IPS DF 6.9 (cell line): Measurements from ENCODE around the gene ARPC1B.
"Not testable (repeated sequence)": the region's sequence is repeated elsewhere in the genome, so short reads cannot be mapped to it uniquely, and the experiment has no call there.

Experiments
- DNase-seq: peaks from one replicate; pipeline ENCODE4 v3.0.0-alpha.2; 2013; ENCODE audit warnings: low read depth, low spot score
- H3K27ac ChIP-seq: one replicate; pipeline ENCODE4 v1.5.1; 2013; ENCODE audit warnings: low read length, control low read depth
- H3K27me3 ChIP-seq: 2 replicates; pipeline ENCODE4 v1.6.1; 2013; ENCODE audit warnings: mild to moderate bottlenecking, low read length; ENCODE audit not compliant: control insufficient read depth, insufficient read depth
- H3K36me3 ChIP-seq: 2 replicates; pipeline ENCODE4 v1.6.1; 2013; ENCODE audit warnings: low read length; ENCODE audit not compliant: control insufficient read depth, insufficient read depth
- H3K4me1 ChIP-seq: 2 replicates; pipeline ENCODE4 v1.6.1; 2013; ENCODE audit warnings: low read length; ENCODE audit not compliant: control insufficient read depth, insufficient read depth
- H3K4me3 ChIP-seq: 2 replicates; pipeline ENCODE4 v1.5.1; 2013; ENCODE audit warnings: mild to moderate bottlenecking, low read length
- H3K9me3 ChIP-seq: 2 replicates; pipeline ENCODE4 v1.6.1; 2013; ENCODE audit warnings: low read length, inconsistent platforms; ENCODE audit not compliant: control insufficient read depth, insufficient read depth
- WGBS: extraction: QIAGEN DNeasy Blood & Tissue Kit; methylation state at CpG from one replicate; pipeline ENCODE4 v1.1.7; 2013; ENCODE audit warnings: mixed read lengths, missing lambda C conversion rate; ENCODE audit not compliant: insufficient read length, insufficient coverage; 5-methylcytosine and 5-hydroxymethylcytosine counted together

The ARPC1B gene

DNA sequence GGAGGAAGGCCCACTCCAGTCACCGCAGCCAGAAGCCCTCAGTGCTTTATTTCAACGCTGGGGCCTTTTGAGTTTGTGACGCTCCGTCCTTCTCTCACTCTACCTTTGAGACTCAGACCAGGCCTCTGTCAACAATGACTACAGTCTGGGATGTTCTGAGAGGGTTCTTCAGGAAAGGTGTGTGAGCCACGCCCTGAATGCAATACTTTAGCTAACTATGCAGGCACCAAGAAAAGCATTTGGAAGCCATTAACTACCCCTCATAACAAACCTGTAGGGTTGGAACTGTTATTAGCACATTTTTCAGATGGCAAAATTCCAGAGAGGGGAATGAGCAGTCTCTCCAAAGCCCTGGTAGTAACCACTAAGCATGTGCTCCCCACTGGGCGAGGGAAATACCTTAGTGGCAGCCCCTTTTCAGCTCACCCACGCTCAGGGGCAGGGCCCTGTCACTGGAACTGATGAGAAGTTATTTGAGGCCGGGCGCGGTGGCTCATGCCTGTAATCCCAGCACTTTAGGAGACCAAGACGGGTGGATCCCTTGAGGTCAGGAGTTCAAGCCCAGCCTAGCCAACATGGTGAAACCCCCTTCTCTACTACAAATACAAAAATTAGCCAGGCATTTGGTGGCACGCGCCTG lies 5.7 kb upstream of the ARPC1B start:
- H3K4me3 ChIP-seq: no peak overlapping the region
- no peaks in the 10 kb centered on the region for H3K9me3 ChIP-seq
- DNase-seq: no peak
- H3K4me1 ChIP-seq: peaks cover 3% of the 10 kb centered on the region
- H3K27me3 ChIP-seq: no peaks in the 10 kb centered on the region
- no CpG with 5 or more reads among the region's 13 CpGs for WGBS
- H3K36me3 ChIP-seq: no peaks in the 10 kb centered on the region
- no peak overlapping the region for H3K27ac ChIP-seq

GRCh38 chr7:99369767-99370391 lies 4.7 kb upstream of the ARPC1B start:
- Histone ChIP-seq H3K36me3 (no peaks in the 10 kb centered on the region), H3K27ac (no peak overlapping the region), H3K9me3 (no peaks in the 10 kb centered on the region), H3K4me3 (no peak overlapping the region), H3K4me1 (peaks cover 3% of the 10 kb centered on the region), H3K27me3 (no peaks in the 10 kb centered on the region)
- no peak for DNase-seq
- no CpG with 5 or more reads among the region's 9 CpGs for WGBS

- no peak overlapping the region for H3K27ac ChIP-seq
Observed at GRCh38 chr7:99371376-99371920, 3.1 kb upstream of the ARPC1B start.

GRCh38 chr7:99372275-99373090 lies 2.0 kb upstream of the ARPC1B start:
- DNase-seq: no peak
- Histone ChIP-seq H3K4me1 (no peaks in the 10 kb centered on the region), H3K27ac (no peak overlapping the region), H3K36me3 (no peaks in the 10 kb centered on the region), H3K9me3 (no peaks in the 10 kb centered on the region), H3K4me3 (no peak overlapping the region), H3K27me3 (no peaks in the 10 kb centered on the region)
- no CpG with 5 or more reads among the region's 21 CpGs for WGBS

More at GRCh38 chr7:99371376-99371920, 3.1 kb upstream of the ARPC1B start:
- H3K4me3 ChIP-seq: no peak overlapping the region
- peaks cover 3% of the 10 kb centered on the region for H3K4me1 ChIP-seq
- no CpG with 5 or more reads among the region's 11 CpGs for WGBS
- H3K9me3 ChIP-seq: no peaks in the 10 kb centered on the region
- no peaks in the 10 kb centered on the region for H3K36me3 ChIP-seq
- DNase-seq: no peak
- no peaks in the 10 kb centered on the region for H3K27me3 ChIP-seq

- Histone ChIP-seq H3K4me3 (peak overlapping the region; percentile 79; the same call in 1 of the 2 replicates), H3K27me3 (no peaks in the 10 kb centered on the region), H3K4me1 (no peaks in the 10 kb centered on the region), H3K36me3 (no peaks in the 10 kb centered on the region), H3K9me3 (no peaks in the 10 kb centered on the region), H3K27ac (no peak overlapping the region)
- WGBS: no CpG with 5 or more reads among the region's 41 CpGs
- DNase-seq: no peak
Observed at GRCh38 chr7:99373091-99374066, 1.2 kb upstream of the ARPC1B start.

DNA sequence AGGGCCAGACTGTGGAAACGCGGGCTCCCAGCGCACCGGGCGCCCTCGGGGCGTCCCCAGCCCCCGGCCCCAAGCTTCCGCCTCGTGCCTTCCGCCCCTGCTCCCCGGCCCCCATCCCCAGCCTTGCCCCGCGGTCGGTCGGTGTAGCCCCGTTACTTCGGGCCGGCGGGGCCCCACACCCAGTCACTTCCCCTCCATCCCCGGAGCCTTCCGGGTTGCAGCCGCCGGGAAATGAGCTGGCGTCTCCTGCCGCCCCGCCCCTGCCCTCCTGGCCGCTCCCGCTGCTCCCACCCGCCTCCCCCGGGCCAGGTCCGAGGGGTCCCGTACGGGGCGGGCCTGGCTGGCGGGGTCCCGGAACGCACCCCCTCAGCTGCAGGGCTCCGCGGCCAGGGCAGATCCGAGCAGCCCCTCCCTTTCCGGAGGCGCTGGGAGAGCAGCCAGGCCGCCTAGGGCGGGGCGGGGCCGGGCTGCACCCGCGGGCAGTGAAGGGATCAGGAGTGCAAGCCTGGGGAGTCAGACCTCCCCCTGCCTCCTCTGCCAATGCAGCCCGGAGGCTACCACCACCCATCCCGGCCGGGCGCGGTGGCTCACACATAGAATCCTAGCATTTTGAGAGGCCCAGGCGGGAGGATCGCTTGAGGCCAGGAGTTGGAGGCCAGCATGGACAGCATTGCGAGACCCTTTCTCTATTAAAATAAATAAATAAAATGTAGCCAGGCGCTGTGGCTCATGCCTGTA lies 709 bp downstream of the ARPC1B start:
- no peaks in the 10 kb centered on the region for H3K27me3 ChIP-seq
- no peaks in the 10 kb centered on the region for H3K36me3 ChIP-seq
- H3K27ac ChIP-seq: no peak overlapping the region
- DNase-seq: no peak
- peak overlapping the region; percentile 79 for H3K4me3 ChIP-seq
- WGBS: no CpG with 5 or more reads among the region's 58 CpGs
- no peaks in the 10 kb centered on the region for H3K9me3 ChIP-seq
- peaks cover 1% of the 10 kb centered on the region; the same call in 1 of the 2 replicates for H3K4me1 ChIP-seq

DNA sequence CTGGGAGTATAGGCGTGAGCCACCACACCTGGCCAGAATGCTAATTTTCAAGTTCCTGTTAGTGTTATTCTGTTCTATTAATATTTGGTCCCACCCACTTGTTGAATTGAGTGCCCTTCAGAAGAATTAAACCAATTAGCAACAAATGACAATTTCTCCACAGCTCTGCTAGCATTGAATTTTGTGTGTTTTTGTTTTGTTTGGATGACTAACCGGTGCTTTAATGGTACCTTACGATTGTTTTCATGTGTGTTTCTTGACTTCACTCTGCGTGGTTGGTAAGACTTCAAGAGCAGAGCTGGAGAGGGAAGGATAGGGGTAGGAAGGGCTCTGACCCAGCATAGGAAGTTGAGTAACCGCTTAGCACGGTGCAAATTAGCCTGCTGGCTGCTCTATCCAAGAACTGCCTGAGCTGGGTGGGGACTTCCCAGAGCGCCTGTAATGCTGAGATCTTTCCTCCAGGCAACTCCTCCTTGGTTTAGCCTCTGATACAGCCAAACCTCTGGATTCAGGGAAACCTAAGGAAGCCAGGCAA lies 4.6 kb downstream of the ARPC1B start:
- H3K4me1 ChIP-seq: peaks cover 3% of the 10 kb centered on the region
- no CpG with 5 or more reads among the region's 7 CpGs for WGBS

DNA sequence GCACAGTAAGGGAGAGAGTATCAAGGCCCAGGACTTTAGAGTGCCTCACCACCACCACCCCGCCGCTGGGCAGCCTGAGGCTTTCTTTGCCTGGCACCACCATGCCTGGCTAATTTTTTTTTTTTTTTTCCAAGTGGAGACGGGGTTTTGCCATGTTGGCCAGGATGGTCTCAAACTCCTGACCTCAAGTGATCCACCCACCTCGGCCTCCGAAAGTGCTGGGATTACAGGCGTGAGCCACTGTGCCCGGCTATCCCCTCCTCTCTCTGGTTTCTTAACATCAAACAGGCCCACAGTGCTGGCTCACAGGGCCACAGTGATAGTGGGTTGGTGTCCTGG lies 5.1 kb downstream of the ARPC1B start:
- not testable (repeated sequence) for H3K36me3 ChIP-seq, H3K27me3 ChIP-seq, H3K4me3 ChIP-seq, DNase-seq, H3K9me3 ChIP-seq, H3K4me1 ChIP-seq, H3K27ac ChIP-seq
- no CpG with 5 or more reads among the region's 7 CpGs for WGBS

More for the DNA sequence above, 4.6 kb downstream of the ARPC1B start:
- Histone ChIP-seq H3K36me3 (peaks cover 3% of the 10 kb centered on the region; the same call in 1 of the 2 replicates), H3K9me3 (no peaks in the 10 kb centered on the region), H3K27ac (no peak overlapping the region), H3K4me3 (no peak overlapping the region), H3K27me3 (no peaks in the 10 kb centered on the region)
- DNase-seq: no peak

GRCh38 chr7:99380032-99380822 lies 5.7 kb downstream of the ARPC1B start:
- H3K27ac ChIP-seq: no peak overlapping the region
- no peaks in the 10 kb centered on the region for H3K27me3 ChIP-seq
- WGBS: no CpG with 5 or more reads among the region's 12 CpGs
- peaks cover 3% of the 10 kb centered on the region; the same call in 1 of the 2 replicates for H3K36me3 ChIP-seq
- DNase-seq: no peak
- H3K4me3 ChIP-seq: no peak overlapping the region
- H3K4me1 ChIP-seq: peaks cover 3% of the 10 kb centered on the region
- no peaks in the 10 kb centered on the region for H3K9me3 ChIP-seq
